HG03045 (cell line): ENCODE data around the gene TTC31.
A peak's percentile ranks its signal among the peaks of the same experiment; 100 is the strongest.
"Not testable (repeated sequence)": the region's sequence is repeated elsewhere in the genome, so short reads cannot be mapped to it uniquely, and the experiment has no call there.

Experiments used
- ATAC-seq: cut with Tn5 transposase; IDR thresholded peaks from one replicate; pipeline ENCODE4 v1.9.1; 2021; ENCODE audit warnings: mild to moderate bottlenecking, moderate library complexity; ENCODE audit not compliant: unreplicated experiment

The TTC31 gene

DNA sequence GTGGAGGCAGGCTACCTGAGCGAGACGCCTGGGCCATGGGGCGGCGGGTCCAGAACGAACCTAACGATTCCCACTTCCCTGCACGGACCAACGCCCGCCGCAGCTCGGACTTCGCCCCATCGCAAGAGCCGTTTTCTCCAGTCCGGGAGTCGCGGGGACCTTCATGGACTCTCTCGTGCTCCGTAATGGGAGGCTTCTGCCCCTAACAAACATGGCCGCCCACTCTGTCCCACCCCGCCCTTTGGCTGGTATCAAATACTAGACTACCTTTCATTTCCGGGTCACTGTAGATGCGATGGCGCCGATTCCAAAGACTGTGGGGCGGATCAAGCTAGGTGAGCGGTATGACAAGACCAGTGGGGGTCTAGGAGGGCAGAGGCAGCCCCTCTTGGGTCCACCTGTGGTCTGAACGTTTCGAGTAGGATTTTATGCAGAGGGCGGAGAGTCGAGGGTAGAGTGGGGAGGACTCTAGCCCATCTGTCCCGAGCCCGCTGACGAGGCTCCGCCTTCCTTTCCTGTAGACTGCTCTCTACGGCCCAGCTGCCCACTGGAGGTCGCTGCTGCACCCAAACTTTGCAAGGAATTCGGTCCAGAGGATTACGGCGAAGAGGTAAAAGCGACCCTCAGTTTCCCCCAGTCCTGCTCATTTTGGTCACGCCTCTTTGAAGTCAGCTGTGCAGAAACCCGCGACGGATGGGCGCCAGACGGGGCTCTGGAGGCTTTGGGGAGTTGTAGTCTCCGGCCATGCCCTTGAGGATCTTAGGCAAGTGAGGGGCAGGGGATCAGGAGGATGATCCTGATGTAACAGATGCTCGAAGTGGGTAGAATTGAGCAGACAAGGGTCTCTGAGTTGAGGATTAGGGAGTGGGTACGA, at the start of gene TTC31, which contains the start of gene CCDC142:
TSS of gene TTC31 (plus strand) at position 281 of the 874 bp plus-strand sequence. CDS start at position 296, 15 bp downstream.
TSS of gene CCDC142 (minus strand) at position 198 of the 874 bp plus-strand sequence. CDS start at position 37, 161 bp downstream.
- ATAC-seq, result peak; percentile 89

DNA sequence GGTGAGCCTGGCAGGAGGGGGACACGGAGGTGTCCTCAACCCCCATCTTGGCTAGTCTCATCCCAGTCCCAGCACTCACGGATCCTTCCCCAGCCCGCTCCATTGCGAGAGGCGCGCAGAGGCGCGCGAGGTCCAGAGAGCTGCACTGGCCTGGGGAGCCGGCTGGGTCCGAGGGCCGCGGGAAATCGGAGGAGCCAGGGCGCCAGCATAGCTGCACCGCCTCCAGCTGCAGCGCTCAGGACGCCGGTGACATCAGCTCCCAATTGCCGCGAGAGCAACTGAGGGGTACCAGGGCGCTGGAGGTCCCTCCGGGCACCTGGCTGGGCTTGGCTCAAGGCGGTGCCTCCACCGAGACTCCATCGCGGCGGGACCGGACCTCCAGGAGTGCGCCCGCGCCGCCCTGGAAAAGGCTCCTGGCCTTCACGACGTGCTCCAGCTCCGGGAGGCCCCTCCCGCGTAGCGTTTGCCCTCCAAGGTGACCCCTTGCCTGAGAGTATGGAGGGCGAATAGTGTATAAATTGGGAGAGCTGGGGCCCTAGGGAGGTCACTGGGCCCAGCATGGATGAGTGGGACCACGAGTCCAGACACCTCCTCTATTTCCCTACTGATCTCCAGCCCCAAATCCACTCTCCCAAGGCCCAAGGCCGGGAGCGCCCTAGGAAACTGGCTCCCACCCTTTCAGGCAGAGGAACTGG, 46.6 kb upstream of the TTC31 start:
- no peak for ATAC-seq

DNA sequence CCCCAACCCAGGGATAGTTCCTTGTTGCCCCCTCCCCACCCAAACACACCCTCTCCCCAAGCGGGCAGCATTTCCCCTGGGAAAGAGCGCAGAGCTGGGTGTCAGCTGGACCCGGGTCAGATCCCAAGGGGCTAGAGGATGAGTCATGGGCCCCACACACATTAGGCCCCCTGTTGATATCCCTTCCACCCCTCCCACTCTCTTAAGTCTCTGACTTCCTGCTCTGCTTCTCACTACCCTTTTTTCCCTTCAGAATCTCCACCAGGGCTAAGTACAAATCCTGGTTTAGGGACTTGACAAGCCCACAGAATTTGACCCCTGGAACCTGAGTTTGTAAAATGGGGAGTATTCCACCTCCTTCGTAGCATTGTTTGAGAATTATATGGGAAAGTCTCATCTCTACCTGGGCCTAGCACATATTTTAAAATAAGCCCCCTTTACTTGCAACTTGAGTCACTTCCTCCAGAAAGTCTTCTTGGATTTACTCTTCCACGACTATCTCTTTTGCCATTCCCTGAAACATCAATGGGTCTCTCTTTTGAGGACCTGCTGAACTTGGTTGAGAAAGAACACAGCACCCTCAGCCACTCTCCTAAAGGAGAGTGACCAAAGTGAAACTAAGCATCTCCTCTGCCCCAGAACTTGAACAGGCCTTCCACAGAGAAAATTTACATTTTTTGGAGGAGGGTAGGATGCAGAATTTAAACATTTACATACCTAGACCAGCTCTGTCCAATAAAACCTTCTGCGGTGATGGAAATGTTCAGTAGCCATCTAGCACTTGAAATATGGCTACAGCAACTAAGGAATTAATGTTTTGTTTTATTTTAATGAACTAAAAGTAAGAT, 45.8 kb upstream of the TTC31 start:
- ATAC-seq, result no peak

DNA sequence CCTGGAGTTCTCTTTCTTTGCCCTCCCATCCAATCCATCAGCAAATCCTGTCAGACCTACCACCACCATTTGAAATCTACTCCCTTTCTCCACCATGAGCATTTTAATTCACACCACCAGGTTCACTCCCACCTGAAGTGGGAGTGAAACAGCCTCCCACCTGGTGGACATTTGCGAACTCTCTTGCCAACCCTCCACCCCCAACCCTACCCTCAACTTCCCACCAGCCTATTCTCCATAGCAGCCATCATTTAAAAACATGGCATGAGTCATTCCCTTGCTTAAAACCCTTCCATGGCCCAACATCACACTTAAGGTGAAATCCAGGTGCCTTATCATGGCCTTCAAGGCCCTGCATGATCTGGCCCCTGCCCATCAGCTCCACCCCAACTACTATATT, 44.6 kb upstream of the TTC31 start:
- no peak for ATAC-seq

DNA sequence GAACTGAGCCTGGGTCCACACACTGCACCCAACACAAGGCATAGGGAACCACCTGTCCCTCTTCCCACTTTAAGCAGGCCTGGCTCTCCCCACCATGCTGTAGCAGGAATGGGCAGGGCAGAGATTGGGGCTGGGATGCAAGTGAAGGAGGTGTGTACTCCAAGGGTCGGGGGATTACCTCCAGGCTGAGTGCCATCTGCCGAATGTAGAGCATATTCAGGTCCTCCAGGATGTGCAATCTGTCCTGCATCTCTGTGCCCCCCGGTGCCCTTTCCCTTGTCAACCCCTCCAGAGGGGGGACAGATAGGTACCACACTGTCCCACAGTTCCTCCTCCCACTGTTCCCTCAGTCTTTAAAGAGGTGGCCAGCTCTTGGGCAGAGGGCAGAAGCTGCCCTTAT, 43.5 kb upstream of the TTC31 start:
- ATAC-seq, result no peak

DNA sequence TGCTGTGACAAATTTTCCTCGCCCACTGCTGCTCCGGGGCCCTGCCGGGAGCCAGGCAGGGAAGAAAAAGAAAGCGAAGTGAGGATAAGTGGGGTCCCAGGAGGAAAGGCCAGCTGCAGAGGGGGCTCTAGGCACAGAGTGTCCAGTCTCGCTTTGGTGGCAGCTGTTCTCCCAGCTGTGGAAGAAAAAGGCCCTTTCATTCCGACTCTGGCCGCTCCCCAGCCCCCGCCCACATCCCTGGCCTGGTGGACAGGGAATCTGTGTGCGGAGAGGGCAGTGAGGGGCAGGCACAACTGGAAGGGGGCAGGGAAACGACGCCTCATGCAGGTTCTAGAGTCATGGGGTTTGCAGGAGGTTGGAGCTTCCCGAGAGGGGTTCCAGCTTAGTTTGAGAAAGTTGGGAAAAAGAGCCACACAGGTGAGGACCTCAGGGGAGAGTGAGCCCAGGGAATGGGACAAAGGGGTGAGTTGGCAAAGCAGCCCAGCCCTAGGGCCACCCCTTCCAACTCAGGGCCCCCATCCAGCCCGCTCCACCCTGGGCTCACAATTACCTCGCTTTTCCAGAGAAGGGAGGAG, 43.0 kb upstream of the TTC31 start:
- ATAC-seq, result no peak

DNA sequence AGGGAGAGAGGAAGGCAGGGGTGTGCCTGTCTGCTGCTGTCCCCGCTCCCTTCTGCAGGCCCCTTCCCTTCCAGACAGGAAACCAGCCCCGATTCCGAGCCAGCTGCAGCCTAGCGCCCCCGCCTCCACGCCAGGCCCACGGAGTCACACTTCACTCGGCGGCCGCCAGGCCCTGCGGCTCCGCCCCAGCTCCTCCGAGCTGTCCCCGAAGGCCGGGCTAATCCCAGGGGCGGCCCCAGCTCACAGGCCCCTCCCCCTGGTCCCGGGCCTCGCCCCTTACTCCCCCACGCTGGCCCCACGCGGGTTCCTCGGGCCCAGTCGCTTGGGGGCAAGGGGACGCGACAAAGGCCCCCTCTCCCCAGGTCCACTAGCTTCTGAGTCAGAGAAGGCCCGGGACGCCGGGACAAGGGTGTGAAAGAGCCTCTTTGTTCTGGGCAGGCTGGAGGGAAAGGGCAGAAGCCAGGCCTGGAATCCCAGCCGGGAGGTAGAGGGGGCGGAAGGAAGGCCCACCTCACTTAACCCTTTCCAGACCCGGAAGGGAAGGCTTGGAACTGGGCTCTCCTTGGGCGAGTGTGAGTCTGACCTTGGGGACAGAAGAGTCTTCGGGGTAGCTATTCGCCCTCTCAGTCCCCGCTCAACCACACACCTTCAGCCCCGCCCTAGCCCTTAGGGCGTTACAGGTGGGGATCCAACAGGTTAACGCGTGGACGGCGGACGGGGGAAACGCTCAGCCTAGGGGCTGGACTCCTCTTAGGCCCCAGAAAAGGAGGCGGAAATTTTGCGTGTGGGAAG, 42.3 kb upstream of the TTC31 start:
- peak; percentile 88 for ATAC-seq

DNA sequence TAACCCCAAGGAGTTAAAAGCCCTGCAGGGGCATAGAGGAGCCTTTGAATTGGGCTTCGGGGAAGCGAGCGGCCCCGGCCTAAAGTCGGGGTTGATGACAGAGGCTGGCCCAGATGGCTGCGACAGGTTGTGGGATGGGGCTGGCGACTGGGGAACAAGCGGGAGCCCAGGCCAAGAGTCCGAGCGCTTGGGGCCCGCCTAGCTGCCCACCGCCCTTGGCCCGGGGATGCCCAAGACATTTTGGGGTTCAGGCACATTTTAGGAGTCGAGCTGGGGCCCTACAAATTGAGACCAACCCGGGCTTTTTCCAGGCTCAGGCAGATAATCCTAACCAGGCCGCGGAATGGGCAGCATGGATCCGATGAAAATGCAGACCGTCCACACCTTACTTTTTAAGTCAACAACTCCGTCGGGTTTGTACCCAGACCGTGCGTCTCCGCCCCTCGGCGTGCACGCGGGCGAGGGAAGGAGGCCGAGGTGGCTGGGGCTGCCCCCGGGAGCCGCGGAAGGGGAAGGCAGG, 41.7 kb upstream of the TTC31 start:
- ATAC-seq, result no peak

DNA sequence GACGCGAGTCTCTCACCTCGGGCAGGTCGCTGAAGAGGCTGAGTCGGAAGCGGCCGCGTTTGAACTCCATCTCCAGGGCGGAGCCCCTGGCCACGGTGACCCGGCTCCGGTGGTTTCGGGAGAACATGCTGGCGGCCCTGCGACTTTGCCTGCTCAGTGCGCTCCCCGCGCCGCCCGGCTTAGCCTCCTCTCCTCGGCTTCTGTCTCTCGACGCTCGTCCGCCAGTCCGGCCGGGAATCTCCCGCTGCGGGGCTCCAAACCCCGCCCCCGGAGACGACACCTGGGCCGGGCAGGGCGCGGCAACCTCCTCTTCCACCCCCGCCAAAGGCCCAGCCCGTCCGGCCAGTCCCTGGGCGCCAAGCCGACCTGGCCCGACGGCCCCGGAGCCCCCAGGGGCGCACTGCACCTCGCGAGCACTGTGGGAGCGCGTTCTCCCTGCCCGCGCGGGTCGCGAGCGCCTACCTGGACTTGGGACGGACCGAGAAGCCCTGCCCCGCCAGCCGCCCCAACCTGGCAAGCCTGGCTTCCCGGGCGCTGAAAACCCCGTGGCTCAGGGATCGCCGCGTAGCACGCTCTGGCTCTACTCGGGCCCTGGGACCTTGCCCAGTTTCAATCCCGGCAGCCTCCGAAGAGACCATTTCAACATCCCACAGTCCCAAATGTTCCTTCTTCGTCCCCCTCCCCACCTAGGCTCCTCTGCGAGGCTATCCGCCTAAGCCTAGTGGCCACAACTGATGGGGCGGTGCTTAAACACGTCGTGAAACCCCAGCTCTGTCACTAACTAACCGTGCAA, 41.0 kb upstream of the TTC31 start, which contains the start of gene RTKN:
TSS of gene RTKN (minus strand) at position 248 of the 793 bp plus-strand sequence. CDS start at position 127, 121 bp downstream.
- ATAC-seq, result peak; percentile 35

DNA sequence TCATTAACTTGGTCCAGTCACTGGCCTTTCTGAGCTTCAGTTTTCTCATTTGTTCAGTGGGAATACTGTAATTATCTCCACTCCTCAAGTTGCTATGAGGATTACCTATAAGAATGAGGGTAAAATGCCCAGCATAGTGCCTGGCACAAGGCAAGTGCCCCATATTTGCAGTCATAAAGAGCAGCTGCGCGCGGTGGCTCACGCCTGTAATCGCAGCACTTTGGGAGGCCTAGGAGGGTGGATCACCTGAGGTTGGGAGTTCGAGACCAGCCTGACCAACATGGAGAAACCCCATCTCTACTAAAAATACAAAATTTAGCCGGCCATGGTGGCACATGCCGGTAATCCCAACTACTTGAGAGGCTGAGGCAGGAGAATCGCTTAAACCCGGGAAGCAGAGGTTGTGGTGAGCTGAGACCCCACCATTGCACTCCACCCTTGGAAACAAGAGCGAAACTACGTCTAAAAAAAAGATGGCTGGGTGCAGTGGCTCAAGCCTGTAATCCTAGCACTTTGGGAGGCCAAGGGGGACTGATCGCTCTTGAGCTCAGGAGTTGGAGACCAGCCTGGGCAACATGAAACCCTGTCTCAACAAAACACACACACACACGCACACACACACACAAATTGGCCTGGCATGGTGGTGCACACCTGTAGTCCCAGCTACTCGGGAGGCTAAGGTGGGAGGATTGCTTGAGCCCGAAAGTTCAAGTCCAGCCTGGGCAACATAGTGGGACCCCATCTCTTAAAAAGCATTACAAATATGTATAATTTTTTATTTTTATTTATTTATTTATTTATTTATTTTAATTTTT, 40.2 kb upstream of the TTC31 start:
- ATAC-seq, result not testable (repeated sequence)

DNA sequence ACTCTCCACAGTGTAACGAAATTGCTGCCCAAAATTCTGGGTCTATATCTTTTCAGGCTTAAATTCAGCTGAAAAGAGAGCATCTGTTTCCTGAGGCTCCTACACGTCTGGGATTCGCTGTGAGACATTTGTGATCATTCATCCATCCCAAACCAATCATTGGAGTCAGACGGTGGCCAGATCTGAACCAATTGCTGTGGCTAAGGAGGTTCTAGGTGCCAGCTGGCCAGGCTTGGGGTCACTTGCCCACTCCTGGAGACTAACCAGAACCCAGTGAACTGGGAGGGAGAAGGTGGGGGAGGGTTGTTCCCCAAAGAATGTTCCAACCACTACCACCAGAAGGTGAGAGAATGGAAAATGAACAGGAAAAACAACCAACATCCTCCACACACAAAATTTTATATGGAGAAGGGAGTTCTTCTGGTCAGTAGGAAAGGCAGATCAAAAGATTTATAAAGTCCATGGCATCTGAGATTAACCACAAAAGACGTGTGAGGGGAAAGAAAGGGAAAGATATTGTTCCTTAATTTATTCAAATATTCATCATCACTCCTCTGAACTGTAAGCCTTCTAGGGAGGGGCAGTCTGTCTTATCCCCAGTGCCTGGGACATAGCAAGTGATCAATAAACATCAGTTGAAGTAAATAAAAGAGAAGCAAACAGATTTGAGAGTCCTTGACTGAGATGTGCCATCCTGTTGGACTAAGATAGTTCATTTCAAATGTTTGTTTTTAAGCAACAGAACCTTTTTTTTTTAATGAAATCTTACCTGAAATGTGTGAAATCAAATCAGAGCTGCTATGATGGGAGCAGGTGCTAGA, 38.2 kb upstream of the TTC31 start:
- no peak for ATAC-seq

DNA sequence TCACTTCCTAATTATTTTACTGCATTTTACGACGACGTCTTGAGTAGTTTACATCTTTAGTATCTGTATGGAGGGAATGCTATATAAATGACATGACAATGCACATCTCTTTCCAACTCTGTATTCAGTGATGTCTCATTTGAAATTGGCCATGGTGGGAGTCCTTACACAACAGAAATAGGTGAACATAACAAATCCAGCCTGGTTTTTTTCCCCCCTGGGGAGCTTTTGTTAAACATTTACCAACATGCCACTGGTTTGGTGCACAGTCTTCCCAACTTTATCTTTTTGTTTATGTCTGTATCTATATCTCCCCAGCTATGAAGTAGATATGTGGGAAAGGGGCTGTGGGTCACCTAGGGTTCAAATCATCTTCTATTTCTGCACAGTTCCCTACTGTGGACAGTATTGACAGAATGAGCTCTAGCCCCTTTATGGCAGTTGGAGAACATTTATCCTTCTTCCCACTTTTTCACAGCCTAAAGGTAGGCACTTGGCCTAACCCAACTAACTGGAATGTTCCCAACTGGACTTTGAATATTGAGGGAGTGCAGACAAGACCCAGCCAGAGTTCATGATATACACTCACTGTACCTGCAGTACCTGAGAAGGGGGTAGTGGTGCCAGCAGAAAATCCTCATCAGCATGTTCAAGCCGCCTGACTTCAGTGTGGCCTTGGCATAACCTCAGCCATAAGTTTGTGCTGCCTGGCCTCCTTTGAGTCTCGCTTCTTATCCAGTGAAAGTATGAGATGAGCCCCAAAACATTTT, 35.5 kb upstream of the TTC31 start:
- ATAC-seq, result no peak

DNA sequence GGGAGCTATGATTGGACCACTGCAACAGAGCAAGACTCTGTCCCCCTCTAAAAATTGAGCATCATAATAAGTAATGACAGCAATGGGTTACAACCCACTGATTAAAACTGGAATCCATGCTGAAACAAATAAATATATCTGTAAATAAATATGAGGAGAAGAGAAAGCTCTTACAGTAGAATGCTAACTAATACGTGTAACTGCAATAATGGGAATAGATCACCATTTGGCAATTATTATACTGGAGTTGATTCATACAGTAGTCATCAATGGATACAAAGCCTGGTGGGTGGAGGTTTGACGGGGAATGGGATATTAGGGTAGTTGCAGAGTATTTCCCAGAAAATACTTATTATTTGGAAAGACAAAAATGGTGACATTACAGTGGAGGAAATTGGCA, 34.1 kb upstream of the TTC31 start:
- ATAC-seq, result no peak

DNA sequence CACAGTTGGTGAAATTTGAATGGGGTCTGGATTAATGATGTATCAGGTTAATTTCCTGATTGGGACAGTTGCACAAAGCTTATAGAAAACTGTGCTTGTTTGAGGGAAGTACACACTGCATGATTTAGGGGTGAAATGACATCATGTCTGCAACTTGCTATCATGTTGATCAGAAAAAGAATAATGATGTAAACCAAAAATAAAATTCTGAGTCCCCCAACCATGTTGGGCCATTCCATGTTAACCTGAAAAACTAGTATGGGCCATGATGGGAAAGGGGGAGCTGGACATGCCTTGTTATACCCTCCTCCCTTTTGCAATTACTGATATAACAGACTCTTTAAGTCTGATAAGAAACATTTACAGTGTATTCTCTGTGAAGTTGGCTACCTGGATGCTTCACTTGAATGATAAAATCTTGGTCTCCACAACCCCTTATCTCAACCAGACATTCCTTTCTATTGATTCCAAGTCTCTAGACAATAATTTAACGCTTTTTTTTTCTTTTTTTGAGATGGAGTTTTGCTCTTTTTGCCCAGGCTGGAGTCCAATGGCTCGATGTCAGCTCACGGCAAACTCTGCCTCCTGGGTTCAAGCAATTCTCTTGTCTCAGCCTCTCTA, 32.2 kb upstream of the TTC31 start:
- no peak for ATAC-seq

DNA sequence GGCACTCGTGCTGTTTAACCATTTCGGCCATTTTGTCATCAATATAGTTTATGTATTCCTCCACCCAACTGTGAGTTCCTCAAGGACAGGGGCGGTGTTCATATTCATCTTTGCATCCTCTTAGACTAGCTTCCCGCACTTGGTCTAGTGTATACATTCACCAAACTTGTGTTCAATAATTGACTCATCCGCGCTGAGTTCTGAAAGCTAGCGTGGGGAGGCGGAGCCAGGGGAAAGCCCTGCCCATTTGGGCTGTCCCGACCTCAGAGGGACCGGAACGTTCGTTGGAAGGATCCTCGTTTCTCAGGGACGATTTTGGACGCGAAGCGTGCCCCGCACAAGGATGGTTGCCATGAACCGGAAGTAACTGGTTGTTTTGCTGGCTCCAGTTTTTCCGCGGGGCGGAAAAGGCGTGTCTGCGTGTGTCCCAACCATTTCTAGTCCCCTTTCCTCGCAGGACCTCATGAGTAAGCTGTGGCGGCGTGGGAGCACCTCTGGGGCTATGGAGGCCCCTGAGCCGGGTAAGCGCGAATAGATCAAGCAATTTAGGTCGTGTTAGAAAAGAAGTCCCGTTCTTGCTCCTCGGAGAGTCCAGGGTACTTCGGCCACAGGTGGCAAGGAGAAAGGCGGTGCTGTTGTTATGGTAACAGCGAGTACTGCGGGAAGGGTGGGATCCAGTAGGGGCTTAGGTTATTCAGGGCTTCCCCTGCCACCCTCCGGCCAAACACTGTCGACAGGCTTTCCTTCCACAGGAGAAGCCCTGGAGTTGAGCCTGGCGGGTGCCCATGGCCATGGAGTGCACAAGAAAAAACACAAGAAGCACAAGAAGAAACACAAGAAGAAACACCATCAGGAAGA, 28.0 kb upstream of the TTC31 start, which contains the start of gene INO80B:
TSS of gene INO80B (plus strand) at position 434 of the 858 bp plus-strand sequence. CDS start at position 464, 30 bp downstream.
- ATAC-seq, result peak; percentile 36
